HG03139 (cell line): ENCODE data around the gene PAPOLG.
"Not testable (repeated sequence)": the region's sequence is repeated elsewhere in the genome, so short reads cannot be mapped to it uniquely, and the experiment has no call there.

Source experiments
- ATAC-seq: cut with Tn5 transposase; IDR thresholded peaks from one replicate; pipeline ENCODE4 v1.9.1; 2021; ENCODE audit not compliant: unreplicated experiment

The PAPOLG gene

DNA sequence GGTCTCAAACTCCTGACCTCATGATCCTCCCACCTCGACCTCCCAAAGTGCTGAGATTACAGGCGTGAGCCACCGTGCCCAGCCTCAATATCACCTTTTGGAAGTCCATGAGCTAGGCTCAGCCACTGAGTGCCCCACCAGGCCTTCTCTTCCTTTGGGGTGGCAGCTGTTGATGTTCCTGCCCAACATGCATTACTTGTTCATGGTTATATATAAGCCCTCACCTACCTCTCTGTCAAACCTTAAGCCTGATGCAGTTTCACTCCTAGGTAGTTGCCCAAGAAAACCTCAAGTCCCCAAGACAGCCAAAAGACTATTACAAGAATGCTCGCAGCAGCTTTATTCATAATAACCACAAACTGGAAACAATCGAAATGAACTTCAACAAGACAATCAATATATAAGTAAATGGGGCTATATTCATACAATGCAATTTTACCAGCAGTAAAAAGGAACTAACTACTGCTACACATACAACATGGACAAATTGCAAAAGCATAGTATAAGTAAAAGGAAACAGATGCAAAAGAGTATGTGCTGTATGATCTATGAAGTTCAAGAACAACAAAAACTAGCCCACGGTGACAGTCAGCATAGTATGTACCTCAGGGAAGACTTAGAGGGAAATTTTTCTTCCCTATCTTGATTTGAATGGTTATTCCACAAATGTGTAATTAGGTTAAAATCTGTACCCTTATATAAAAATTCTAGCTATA is 65.7 kb downstream of the PAPOLG start:
- no peak for ATAC-seq

GRCh38 chr2:60822987-60823386 is 66.9 kb downstream of the PAPOLG start:
- ATAC-seq: no peak

- ATAC-seq: no peak
These were observed 67.7 kb downstream of the PAPOLG start for GRCh38 chr2:60823694-60824305.

DNA sequence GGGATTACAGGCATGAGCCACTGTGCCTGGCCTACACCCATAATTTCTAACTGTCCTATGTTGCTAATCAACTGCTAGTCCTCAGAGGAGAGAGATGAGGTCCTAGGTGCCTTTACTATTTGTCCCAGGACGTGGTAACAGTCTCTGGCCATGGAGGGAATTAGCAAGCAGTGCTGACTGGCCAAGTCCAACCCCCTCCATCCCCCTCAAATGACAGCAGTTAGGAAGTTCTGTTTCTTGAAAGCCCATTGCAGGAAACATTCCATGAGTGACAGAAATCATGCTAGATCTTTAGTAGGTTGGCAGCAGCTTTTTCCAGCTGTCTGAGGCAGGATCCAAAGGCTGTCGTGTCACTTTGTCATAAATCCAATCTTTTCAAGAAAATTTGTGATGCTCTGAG is 69.6 kb downstream of the PAPOLG start:
- ATAC-seq: no peak

DNA sequence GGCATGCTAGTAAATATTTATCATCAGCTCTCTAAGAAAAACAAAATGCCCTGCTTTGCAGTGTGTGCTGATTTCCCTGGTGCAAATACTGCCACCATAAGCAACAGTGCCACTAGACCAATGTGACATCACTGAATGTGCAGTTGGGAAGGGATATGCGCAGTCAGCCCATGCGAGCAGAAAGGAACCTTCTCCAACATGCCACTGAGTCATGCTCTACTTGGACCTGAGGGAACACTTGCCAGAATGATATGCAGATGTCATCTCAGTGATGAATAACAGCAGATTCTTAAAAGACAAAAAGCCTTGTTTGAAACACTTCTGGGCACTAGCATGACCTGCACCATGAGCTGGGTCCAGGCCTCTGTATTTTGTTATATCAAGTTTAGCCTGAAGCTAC is 70.0 kb downstream of the PAPOLG start:
- no peak for ATAC-seq

DNA sequence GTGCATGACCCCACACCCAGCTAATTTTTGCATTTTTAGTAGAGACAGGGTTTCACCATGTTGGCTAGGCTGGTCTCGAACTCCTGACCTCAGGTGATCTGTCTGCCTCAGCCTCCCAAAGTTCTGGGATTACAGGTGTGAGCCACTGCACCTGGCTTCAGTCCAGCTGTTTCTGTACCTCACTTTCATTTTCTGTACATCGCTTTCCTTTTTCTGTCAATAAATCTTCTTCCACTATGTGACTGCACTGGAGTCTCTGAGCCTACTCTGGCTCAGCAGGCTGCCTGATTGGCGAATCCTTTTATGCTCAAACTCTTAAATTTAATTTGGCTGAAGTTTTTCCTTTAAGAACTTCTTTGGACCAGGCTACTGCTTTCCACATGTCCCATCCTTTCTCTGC is 70.8 kb downstream of the PAPOLG start:
- ATAC-seq: not testable (repeated sequence)

DNA sequence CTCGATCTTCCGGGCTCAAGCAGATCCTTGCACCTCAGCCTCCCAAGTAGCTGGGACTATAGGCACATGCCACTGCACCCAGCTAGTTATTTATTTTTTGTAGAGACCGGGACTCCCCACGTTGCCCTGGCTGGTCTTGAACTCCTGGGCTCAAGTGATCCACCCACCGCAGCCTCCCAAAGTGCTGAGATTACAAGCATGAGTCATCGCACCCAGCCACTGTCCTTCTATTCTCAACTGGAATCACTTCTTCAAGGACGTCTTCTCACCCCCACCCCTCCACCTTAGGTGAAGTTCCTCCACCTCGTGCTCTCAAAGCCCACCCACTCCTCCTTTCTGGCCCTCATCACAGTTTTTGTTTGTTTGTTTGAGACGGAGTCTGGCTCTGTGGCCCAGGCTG is 71.3 kb downstream of the PAPOLG start:
- ATAC-seq: no peak

DNA sequence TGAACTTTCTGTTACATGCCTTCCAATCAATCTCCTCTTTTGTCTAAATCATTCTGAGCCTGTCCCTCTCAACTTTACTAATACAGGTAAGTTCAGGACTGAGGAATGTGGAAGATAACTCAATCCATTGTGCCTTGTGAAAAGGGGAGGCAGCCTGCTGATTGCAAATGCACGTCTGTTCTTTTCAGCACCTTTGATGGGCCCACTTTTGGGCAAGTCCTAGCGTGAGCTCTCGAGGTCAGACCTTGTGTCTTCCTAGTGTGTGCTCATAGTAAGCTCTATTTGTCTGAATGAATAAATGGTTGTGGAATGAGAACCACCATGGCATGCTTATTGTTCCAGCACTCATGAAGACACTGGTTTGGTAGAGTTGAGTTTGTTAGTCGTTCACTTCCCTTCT is 74.9 kb downstream of the PAPOLG start:
- no peak for ATAC-seq

DNA sequence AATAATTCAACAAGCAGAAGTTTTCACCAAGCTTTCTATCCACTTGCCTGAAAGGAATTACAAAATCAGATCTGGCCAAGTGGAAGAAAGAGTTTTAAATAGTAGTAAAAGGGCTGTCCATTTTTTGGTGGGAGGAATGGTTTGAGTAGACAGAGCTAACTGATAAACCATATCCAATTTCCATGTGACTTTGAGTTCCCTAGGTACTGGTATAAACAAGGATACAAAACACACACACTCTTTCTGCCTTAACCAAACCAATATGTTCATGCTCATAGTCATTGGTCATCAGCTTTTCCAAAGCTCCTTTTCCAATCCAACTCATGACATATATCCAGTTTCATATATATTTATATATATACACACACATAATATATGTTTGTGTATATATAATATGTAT is 75.9 kb downstream of the PAPOLG start:
- ATAC-seq: no peak

DNA sequence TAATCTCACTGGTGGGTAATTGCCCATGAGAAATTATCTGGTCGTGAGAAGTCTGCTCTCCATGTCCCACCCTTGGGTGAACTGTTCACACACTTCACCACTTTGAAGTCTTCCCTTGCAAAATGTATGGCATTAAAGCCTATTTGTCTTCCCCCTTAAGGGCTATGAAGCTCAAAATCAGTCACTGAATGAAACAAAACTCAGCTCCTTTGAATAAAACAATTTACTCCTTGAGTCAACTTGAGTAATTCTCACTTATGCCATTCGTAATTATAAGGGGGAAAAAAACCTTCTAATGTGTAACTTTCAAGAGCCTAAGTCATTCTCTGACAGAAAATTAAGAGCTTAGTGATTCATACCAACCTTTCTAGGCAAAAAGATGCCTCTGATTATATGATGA is 76.6 kb downstream of the PAPOLG start:
- ATAC-seq: no peak

- no peak for ATAC-seq
These were observed 78.2 kb downstream of the PAPOLG start for GRCh38 chr2:60834270-60834717.

GRCh38 chr2:60836491-60836890 is 80.4 kb downstream of the PAPOLG start:
- no peak for ATAC-seq

DNA sequence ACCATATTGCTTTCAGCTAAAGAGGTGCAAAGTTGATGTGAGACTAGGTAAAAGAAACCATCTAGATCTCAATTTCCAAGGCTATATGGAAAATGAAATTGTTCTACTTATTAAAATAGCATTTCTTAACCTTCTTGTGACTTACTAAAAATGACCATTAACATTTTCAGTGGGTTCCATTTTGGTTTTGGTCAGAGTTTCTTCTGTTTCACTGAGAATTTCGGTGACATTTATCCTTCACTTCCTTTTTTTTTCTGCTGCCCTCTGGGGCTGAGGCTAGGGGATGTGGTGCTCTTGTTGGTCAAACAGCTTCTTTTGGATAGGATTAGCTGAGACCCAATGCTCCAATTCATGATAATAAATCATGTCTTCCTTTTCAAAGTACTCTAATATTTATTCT is 81.1 kb downstream of the PAPOLG start:
- no peak for ATAC-seq

- no peak for ATAC-seq
These were observed 82.4 kb downstream of the PAPOLG start for GRCh38 chr2:60838481-60838880.

GRCh38 chr2:60839126-60839813 is 83.2 kb downstream of the PAPOLG start:
- peak; percentile 47 for ATAC-seq

DNA sequence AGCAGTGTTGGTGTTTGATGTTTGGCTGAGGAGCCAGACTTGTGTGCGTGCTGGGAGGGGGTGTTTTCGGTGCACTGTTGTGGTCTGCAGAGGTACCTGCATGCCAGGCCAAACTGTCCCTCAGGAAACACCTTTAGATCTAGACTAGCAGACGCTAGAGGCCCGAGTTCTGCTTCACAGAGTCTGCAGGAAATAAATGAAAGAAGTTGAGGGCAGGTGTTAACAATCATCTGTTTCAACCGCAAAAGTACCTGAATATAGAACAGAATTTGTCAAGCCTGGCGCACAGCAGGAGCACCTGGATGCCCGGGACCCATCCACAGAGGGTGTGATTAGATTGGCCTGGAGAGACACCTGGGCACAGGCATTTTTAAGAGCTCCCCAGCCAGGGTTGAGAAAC is 84.8 kb downstream of the PAPOLG start:
- ATAC-seq: peak; percentile 50

- ATAC-seq: no peak
These were observed 86.9 kb downstream of the PAPOLG start for GRCh38 chr2:60843006-60843405.

- no peak for ATAC-seq
These were observed 88.0 kb downstream of the PAPOLG start for GRCh38 chr2:60844105-60844504.

DNA sequence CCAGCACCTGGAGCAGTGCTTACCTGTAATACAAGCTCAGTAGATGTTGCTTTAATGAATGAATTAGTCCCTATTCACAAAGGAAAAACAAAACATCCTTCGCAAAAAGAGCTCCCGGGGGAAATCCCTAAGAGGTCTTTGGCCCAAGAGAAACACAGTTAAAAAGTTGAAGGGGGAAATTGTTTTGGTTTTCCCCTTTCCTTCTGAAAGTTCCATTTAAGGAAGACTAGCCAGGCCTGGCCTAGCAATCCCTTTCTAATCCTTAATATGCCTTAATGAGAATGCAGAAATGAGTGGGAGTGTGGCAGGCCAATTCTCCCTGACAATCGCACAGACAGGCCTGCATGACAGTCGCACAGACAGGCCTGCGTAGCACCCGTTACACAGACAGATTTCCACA is 91.8 kb downstream of the PAPOLG start:
- no peak for ATAC-seq
